Endothelial cell (in vitro differentiated cells): ENCODE measurements around the gene USP2. TPM values are rescaled to one million over a fixed set of nuclear protein-coding genes. Genes with fewer than 3 reads are reported as not detected.

ENCODE experiments used
- DNase-seq: peaks from one replicate; pipeline ENCODE4 v3.0.0; 2021; ENCODE audit warnings: low spot score
- H3K27ac Mint-ChIP-seq: one replicate; pipeline ENCODE4 v1.8.0; 2021; ENCODE audit warnings: mixed read lengths, inconsistent platforms; ENCODE audit not compliant: unreplicated experiment
- H3K27me3 Mint-ChIP-seq: one replicate; pipeline ENCODE4 v1.8.0; 2021; ENCODE audit warnings: mild to moderate bottlenecking, moderate library complexity, mixed read lengths, inconsistent platforms; ENCODE audit not compliant: unreplicated experiment
- H3K36me3 Mint-ChIP-seq: one replicate; pipeline ENCODE4 v1.8.0; 2021; ENCODE audit warnings: mild to moderate bottlenecking, low read depth, mixed read lengths, inconsistent platforms; ENCODE audit not compliant: unreplicated experiment
- H3K4me1 Mint-ChIP-seq: one replicate; pipeline ENCODE4 v1.8.0; 2021; ENCODE audit warnings: mild to moderate bottlenecking, mixed read lengths, inconsistent platforms; ENCODE audit not compliant: unreplicated experiment
- H3K4me3 Mint-ChIP-seq: one replicate; pipeline ENCODE4 v1.8.0; 2021; ENCODE audit warnings: mild to moderate bottlenecking, mixed read lengths, inconsistent platforms; ENCODE audit not compliant: unreplicated experiment
- H3K9me3 Mint-ChIP-seq: one replicate; pipeline ENCODE4 v1.8.0; 2021; ENCODE audit warnings: mixed read lengths, inconsistent platforms; ENCODE audit not compliant: unreplicated experiment
- total RNA-seq: library from RNA; stranded (reverse); fragmentation: NEBNext Ultra II Directional; extraction: Animal tissue kit (Norgen Biotek cat#: 25700); gene quantifications from one replicate; pipeline ENCODE4 v1.2.1, GENCODE V29; 2021; ENCODE audit not compliant: unreplicated experiment
- TF ChIP-seq, protein P1 (sequence below): fragments of 200-600 bp; sonication (generic); IDR thresholded peaks from one replicate; pipeline ENCODE4 v1.5.0; 2021; ENCODE audit warnings: antibody characterized with exemption; ENCODE audit not compliant: unreplicated experiment

USP2 gene
- total RNA-seq, 1 donor from 2014 or later = 1.5 TPM

DNA sequence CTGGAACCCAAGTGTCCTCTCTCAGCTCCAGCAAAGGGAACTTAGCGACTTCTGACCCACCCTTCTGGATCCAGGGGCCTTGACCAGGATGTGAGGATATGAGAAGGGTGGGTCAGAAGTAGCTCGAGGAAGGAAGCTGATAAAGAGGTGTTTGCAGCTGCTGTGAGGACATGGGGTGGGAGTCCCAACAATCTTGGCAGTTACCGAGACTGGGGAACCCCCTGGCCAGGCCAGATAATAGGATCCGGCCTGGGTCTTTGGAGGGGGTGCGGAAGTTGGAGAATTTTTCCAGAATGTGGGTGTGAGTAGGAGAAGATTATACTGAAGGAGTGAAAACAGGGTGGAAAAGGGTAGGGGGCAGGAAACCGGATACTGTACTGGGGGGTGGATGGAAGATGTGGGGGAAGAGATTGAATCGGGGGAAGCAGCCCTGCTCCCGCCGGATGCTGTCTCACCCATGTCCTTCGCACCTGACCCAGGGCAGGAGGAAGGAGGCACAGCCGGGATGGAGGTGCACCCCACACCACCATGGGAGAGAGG is 61.7 kb downstream of the USP2 start:
- Mint-ChIP-seq H3K9me3 (no peaks in the 10 kb centered on the region), H3K27me3 (peaks cover 9% of the 10 kb centered on the region), H3K4me1 (peaks cover 24% of the 10 kb centered on the region), H3K27ac (peak overlapping the region; percentile 95), H3K4me3 (peak overlapping the region; percentile 75), H3K36me3 (no peaks in the 10 kb centered on the region)
- DNase-seq = no peak
- TF ChIP-seq, protein P1, sequence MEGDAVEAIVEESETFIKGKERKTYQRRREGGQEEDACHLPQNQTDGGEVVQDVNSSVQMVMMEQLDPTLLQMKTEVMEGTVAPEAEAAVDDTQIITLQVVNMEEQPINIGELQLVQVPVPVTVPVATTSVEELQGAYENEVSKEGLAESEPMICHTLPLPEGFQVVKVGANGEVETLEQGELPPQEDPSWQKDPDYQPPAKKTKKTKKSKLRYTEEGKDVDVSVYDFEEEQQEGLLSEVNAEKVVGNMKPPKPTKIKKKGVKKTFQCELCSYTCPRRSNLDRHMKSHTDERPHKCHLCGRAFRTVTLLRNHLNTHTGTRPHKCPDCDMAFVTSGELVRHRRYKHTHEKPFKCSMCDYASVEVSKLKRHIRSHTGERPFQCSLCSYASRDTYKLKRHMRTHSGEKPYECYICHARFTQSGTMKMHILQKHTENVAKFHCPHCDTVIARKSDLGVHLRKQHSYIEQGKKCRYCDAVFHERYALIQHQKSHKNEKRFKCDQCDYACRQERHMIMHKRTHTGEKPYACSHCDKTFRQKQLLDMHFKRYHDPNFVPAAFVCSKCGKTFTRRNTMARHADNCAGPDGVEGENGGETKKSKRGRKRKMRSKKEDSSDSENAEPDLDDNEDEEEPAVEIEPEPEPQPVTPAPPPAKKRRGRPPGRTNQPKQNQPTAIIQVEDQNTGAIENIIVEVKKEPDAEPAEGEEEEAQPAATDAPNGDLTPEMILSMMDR = no peak

- H3K27me3 Mint-ChIP-seq = peaks cover 11% of the 10 kb centered on the region
- peaks cover 26% of the 10 kb centered on the region for H3K4me1 Mint-ChIP-seq
- H3K27ac Mint-ChIP-seq = peak overlapping the region; percentile 95
- H3K36me3 Mint-ChIP-seq = no peaks in the 10 kb centered on the region
- H3K9me3 Mint-ChIP-seq = no peaks in the 10 kb centered on the region
- DNase-seq = no peak
- H3K4me3 Mint-ChIP-seq = peak overlapping the region; percentile 60
- TF ChIP-seq, protein P1 = no peak
These were observed 62.3 kb downstream of the USP2 start for GRCh38 chr11:119319136-119319699.

GRCh38 chr11:119318240-119319135 is 63.0 kb downstream of the USP2 start:
- no peak for DNase-seq
- TF ChIP-seq, protein P1 = no peak
- H3K4me1 Mint-ChIP-seq = peaks cover 27% of the 10 kb centered on the region
- peaks cover 13% of the 10 kb centered on the region for H3K27me3 Mint-ChIP-seq
- H3K27ac Mint-ChIP-seq = peak overlapping the region; percentile 95
- H3K36me3 Mint-ChIP-seq = no peaks in the 10 kb centered on the region
- H3K4me3 Mint-ChIP-seq = peak overlapping the region; percentile 60
- no peaks in the 10 kb centered on the region for H3K9me3 Mint-ChIP-seq

- Mint-ChIP-seq H3K9me3 (no peaks in the 10 kb centered on the region), H3K4me3 (peak overlapping the region; percentile 62), H3K36me3 (no peaks in the 10 kb centered on the region), H3K27ac (peak overlapping the region; percentile 18), H3K27me3 (peaks cover 13% of the 10 kb centered on the region), H3K4me1 (peaks cover 27% of the 10 kb centered on the region)
- TF ChIP-seq, protein P1 = no peak
- DNase-seq = no peak
These were observed 63.8 kb downstream of the USP2 start for GRCh38 chr11:119317592-119318239.
